ENCODE results near the gene EPS8L2.

GRCh38 chr11:763073-763463 lies 57.0 kb downstream of the EPS8L2 start:
- TF ChIP-seq CTCF (conservative IDR thresholded peaks at IDR 0.05) (no peak), ZFX (IDR thresholded peaks at IDR 0.05) (no peak)
